ENCODE data around the gene FGF3. TPM values are rescaled to one million over a fixed set of nuclear protein-coding genes. Genes with fewer than 3 reads are reported as not detected.

FGF3 gene
- total RNA-seq, 1 donor from 2014 or later = not detected

- Mint-ChIP-seq H3K9me3 (ENCODE audit: unreplicated experiment) (no peaks in the 10 kb centered on the region), H3K36me3 (ENCODE audit: low read depth, unreplicated experiment) (peaks cover 3% of the 10 kb centered on the region), H3K4me3 (ENCODE audit: unreplicated experiment) (no peak overlapping the region), H3K27me3 (ENCODE audit: unreplicated experiment) (peaks cover 3% of the 10 kb centered on the region), H3K27ac (ENCODE audit: unreplicated experiment) (no peak overlapping the region), H3K4me1 (ENCODE audit: unreplicated experiment) (no peaks in the 10 kb centered on the region)
- no peak for DNase-seq (ENCODE audit: low spot score)
- TF ChIP-seq CTCF (IDR thresholded peaks at IDR 0.05; ENCODE audit: unreplicated experiment) = no peak
Observed at GRCh38 chr11:69807106-69807815, 12.0 kb downstream of the FGF3 start.

- Mint-ChIP-seq H3K27ac (ENCODE audit: unreplicated experiment) (no peak overlapping the region), H3K9me3 (ENCODE audit: unreplicated experiment) (no peaks in the 10 kb centered on the region), H3K36me3 (ENCODE audit: low read depth, unreplicated experiment) (peaks cover 3% of the 10 kb centered on the region), H3K27me3 (ENCODE audit: unreplicated experiment) (peaks cover 1% of the 10 kb centered on the region), H3K4me1 (ENCODE audit: unreplicated experiment) (no peaks in the 10 kb centered on the region), H3K4me3 (ENCODE audit: unreplicated experiment) (no peak overlapping the region)
- TF ChIP-seq CTCF (IDR thresholded peaks at IDR 0.05; ENCODE audit: unreplicated experiment) = no peak
- DNase-seq (ENCODE audit: low spot score) = no peak
Observed at GRCh38 chr11:69804769-69805508, 14.3 kb downstream of the FGF3 start.

- Mint-ChIP-seq H3K36me3 (ENCODE audit: low read depth, unreplicated experiment) (no peaks in the 10 kb centered on the region), H3K9me3 (ENCODE audit: unreplicated experiment) (no peaks in the 10 kb centered on the region), H3K27ac (ENCODE audit: unreplicated experiment) (no peak overlapping the region), H3K4me1 (ENCODE audit: unreplicated experiment) (no peaks in the 10 kb centered on the region), H3K4me3 (ENCODE audit: unreplicated experiment) (no peak overlapping the region), H3K27me3 (ENCODE audit: unreplicated experiment) (no peaks in the 10 kb centered on the region)
- no peak for TF ChIP-seq CTCF (IDR thresholded peaks at IDR 0.05; ENCODE audit: unreplicated experiment)
- no peak for DNase-seq (ENCODE audit: low spot score)
Observed at GRCh38 chr11:69803604-69804218, 15.5 kb downstream of the FGF3 start.

- H3K4me3 Mint-ChIP-seq (ENCODE audit: unreplicated experiment) = no peak overlapping the region
Observed at GRCh38 chr11:69803022-69803421, 16.2 kb downstream of the FGF3 start.

More at GRCh38 chr11:69803022-69803421, 16.2 kb downstream of the FGF3 start:
- no peak for DNase-seq (ENCODE audit: low spot score)
- no peaks in the 10 kb centered on the region for H3K4me1 Mint-ChIP-seq (ENCODE audit: unreplicated experiment)
- H3K27ac Mint-ChIP-seq (ENCODE audit: unreplicated experiment) = no peak overlapping the region
- H3K36me3 Mint-ChIP-seq (ENCODE audit: low read depth, unreplicated experiment) = no peaks in the 10 kb centered on the region
- no peaks in the 10 kb centered on the region for H3K9me3 Mint-ChIP-seq (ENCODE audit: unreplicated experiment)
- no peaks in the 10 kb centered on the region for H3K27me3 Mint-ChIP-seq (ENCODE audit: unreplicated experiment)
- TF ChIP-seq CTCF (IDR thresholded peaks at IDR 0.05; ENCODE audit: unreplicated experiment) = no peak
